Omental fat pad (tissue), 4 donors: Measurements from ENCODE around the gene VTA1. TPM values are rescaled to one million over a fixed set of nuclear protein-coding genes. Genes with fewer than 3 reads are reported as not detected.
"Not testable (repeated sequence)": the region's sequence is repeated elsewhere in the genome, so short reads cannot be mapped to it uniquely, and the experiment has no call there.

Experiments
- ATAC-seq: fragments of 150-250 bp; one replicate; pipeline ENCODE4 v1.9.1; 2016; ENCODE audit warnings: mild to moderate bottlenecking, moderate library complexity; ENCODE audit not compliant: low FRiP score
- DNase-seq: peaks from one replicate; pipeline ENCODE4 v3.0.0-alpha.2; 2019; ENCODE audit warnings: low spot score
- total RNA-seq, 4 donors: library from RNA; depleted of rRNA; stranded (reverse); fragments of >200 nt; gene quantifications; one replicate each; pipeline ENCODE4 v1.1.0, GENCODE V29; 2016
- TF ChIP-seq, protein P1 (sequence below), 3 donors: fragments of 450-650 bp; IDR thresholded peaks; one replicate each; pipeline ENCODE4 v1.5.1; 2016 to 2017; ENCODE audit warnings: antibody characterized with exemption in 3 of 3, mild to moderate bottlenecking in 3 of 3, moderate library complexity in 2 of 3

Gene VTA1
- total RNA-seq, 4 donors from 2014 or later: 27.4 to 38.5 (median 34.9) TPM

DNA sequence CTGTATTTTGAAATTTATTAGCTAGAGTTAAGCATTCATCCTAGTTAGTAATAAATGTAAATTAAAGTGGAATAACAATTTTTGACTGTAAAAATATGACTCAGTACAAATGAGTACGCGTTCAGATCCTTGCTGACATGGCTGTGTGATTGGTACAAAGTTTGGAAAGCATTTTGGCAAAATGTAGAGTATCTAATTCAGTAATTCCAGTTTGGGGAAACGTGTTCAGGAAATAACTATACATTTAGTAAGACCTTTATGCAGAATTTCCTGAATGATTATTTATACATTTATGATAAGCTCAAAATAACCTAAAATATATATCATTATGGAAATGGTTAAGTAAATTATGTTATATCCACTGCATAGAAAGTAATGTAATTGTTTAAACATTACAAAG, 8.0 kb downstream of the VTA1 start:
- ATAC-seq: no peak
- TF ChIP-seq, protein P1, sequence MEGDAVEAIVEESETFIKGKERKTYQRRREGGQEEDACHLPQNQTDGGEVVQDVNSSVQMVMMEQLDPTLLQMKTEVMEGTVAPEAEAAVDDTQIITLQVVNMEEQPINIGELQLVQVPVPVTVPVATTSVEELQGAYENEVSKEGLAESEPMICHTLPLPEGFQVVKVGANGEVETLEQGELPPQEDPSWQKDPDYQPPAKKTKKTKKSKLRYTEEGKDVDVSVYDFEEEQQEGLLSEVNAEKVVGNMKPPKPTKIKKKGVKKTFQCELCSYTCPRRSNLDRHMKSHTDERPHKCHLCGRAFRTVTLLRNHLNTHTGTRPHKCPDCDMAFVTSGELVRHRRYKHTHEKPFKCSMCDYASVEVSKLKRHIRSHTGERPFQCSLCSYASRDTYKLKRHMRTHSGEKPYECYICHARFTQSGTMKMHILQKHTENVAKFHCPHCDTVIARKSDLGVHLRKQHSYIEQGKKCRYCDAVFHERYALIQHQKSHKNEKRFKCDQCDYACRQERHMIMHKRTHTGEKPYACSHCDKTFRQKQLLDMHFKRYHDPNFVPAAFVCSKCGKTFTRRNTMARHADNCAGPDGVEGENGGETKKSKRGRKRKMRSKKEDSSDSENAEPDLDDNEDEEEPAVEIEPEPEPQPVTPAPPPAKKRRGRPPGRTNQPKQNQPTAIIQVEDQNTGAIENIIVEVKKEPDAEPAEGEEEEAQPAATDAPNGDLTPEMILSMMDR (IDR thresholded peaks at IDR 0.05): no peak
- DNase-seq: no peak

DNA sequence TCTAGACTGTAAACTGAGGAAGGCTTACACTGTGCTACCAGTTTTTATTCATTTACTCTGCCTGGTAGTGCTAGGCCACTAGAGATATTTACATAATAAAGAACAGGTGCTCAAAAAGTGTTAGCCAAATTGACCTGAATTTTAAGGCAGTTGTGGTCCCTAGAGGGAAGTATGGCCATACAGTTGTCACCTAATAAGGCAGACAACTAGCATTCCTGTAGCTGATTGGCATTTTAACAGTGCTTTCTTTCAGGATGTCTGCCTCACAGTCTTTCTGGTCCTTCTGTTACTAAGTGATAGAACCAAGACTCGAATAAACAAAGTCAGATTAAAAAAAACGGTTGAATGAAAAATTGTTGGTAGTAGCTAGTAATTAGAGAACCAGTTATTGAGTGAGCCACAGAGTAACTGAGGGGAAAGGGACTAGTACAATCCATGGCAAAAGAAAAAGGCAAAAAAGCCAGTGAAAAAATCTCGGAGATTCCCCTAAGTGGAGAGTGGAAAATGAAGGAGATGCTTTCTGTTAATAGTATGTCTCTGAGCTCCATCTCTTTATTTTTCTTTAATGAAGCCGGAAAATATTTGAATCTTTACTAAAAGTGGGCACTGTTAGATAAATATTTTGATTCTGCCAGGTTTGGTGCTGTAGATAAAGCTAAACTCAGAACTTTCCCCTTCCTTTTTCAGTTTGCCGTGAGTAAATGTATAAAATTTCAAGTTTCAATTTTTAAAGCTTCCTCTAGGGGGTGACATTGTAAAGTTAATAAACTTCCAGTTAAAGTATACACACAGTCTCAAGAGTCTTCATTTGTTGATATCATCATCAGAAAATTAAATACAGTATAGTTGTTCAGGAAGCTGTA, 9.1 kb downstream of the VTA1 start:
- ATAC-seq: peak; percentile 58
- TF ChIP-seq, protein P1 (IDR thresholded peaks at IDR 0.05): no peak

DNA sequence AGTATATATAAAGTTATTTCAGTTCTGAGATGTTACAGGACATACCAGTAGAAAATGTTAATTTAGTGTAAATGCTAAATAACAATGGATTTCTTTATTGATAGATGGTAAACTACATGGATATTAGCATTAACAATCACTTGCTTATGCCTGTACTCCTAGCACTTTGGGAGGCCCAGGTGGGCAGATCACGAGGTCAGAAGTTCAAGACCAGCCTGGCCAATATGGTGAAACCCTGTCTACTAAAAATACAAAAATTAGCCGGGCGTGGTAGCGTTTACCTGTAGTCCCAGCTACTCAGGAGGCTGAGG, 9.7 kb downstream of the VTA1 start:
- not testable (repeated sequence) for DNase-seq, ATAC-seq

More for the DNA sequence above, 9.1 kb downstream of the VTA1 start:
- DNase-seq: no peak

DNA sequence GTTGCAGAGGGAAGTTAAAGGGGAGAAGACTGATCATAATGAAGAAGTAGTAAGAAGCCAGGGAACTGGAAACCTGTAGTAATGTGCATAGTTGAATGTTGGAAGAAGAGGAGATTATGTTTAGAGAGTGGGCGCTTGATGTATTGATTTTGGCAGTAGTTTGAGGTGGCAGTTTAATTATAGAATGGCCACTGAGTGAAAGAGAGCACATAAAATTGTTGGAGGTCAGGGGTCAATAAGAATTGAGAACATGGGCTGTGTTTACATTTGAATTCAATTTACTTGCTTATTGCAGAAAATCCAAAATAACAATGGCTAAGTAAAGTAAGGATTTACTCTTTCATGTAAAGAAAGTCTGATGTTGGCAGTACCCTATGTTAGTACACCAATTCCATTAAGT, 15.7 kb downstream of the VTA1 start:
- TF ChIP-seq, protein P1 (IDR thresholded peaks at IDR 0.05): no peak
- no peak for ATAC-seq

DNA sequence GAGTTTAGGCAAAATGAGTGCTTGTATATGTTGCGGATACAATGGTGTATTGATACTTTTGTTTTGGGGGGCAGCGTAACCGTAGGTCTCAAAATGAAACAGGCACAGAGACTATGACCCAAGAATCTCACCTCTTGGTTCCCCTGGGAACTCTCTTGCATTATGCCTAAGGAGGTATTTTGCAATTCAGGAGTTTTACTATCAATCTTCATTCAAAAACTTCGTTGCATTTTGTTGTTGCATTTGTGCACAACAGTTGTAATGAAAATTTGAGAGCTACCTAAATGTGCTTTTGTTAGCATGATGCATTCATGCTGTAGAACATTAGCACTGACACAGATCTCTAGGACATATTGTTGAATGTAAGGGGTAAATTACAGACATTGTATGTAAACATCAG, 18.2 kb downstream of the VTA1 start:
- TF ChIP-seq, protein P1 (IDR thresholded peaks at IDR 0.05): no peak
- ATAC-seq (no peak), DNase-seq (no peak)

More for the DNA sequence above, 15.7 kb downstream of the VTA1 start:
- no peak for DNase-seq

DNA sequence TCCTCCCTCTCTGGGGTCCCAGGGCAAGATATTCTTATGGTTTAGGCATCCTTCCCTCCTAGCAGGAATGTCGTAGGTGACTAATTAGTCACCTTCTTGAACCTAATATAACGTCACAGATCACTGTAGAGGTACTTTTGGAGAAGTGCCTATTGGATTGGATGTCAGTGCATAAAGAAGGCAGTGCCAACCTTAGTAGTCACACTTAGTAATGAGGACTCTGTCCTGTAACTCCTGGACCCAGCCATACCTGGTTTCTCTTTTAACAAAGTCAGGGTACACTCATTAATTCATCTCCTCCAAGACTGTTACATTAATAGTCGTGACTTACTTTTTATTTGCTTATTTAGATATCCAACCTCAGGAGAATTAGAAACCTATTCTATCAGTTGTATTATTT, 20.0 kb downstream of the VTA1 start:
- TF ChIP-seq, protein P1 (IDR thresholded peaks at IDR 0.05): no peak
- no peak for DNase-seq
- ATAC-seq: no peak

DNA sequence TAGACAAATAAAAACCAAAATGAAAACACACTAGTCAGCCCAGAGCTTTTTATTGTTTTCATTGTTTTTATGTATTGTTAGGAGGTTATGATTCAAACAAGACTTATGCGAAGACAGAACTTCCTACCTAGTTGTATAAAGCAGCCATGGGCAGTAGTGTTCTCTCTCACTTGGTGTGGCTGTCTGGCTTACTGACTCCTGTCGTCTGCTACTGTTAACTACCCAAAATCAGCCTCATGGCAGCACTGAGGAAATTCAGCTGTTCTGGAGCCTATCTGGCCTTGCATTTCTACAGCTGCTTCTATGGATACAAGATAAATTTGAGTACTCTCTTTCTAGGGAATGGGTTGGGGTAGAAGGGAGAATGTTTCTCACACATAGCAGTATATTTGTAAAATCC, 20.4 kb downstream of the VTA1 start:
- TF ChIP-seq, protein P1 (IDR thresholded peaks at IDR 0.05): no peak
- ATAC-seq (no peak), DNase-seq (no peak)
